WTC11 (cell line): Measurements from ENCODE around the gene ANKRD39. TPM values are rescaled to one million over a fixed set of nuclear protein-coding genes. Genes with fewer than 3 reads are reported as not detected.

Experiments used
- ATAC-seq: fragments of 200-7000 bp; cut with Tn5 transposase; 2 replicates; pipeline ENCODE4 v1.10.0; 2021; ENCODE audit warnings: mild to moderate bottlenecking, moderate library complexity
- CTCF ChIA-PET: fragments of 300-600 bp; sonication (Branson Sonifier 250); formaldehyde crosslinking; loops from one replicate; lab custom pipeline; 2021; ENCODE audit warnings: antibody characterized with exemption; lab: Charles Lee
- POLR2A ChIA-PET: fragments of 350-600 bp; sonication (Branson Sonifier 250); formaldehyde crosslinking; loops from one replicate; lab custom pipeline; 2021; ENCODE audit warnings: antibody characterized with exemption; lab: Charles Lee
- DNase-seq: peaks from one replicate; pipeline ENCODE4 v3.0.0; 2021; ENCODE audit warnings: low spot score
- H3K27ac Mint-ChIP-seq: 2 replicates; pipeline ENCODE4 v1.8.0; 2021; ENCODE audit warnings: mixed read lengths
- H3K27me3 Mint-ChIP-seq: 2 replicates; pipeline ENCODE4 v1.8.0; 2021; ENCODE audit warnings: low read depth, mild to moderate bottlenecking, moderate library complexity, mixed read lengths
- H3K36me3 Mint-ChIP-seq: 2 replicates; pipeline ENCODE4 v1.8.0; 2021; ENCODE audit warnings: mixed read lengths
- H3K4me1 Mint-ChIP-seq: 2 replicates; pipeline ENCODE4 v1.8.0; 2022; ENCODE audit warnings: mixed read lengths
- H3K4me3 Mint-ChIP-seq: 2 replicates; pipeline ENCODE4 v1.8.0; 2021; ENCODE audit warnings: mild to moderate bottlenecking, moderate library complexity, mixed read lengths
- H3K9me3 Mint-ChIP-seq: 2 replicates; pipeline ENCODE4 v1.8.0; 2021; ENCODE audit warnings: mixed read lengths
- ATF1 ChIP-seq: sonication (generic); formaldehyde crosslinking; IDR thresholded peaks from 2 replicates; pipeline ENCODE4 v1.8.1; 2023; ENCODE audit warnings: mild to moderate bottlenecking, moderate library complexity, missing genetic modification reagents
- CREM ChIP-seq: sonication (generic); formaldehyde crosslinking; IDR thresholded peaks from 2 replicates; pipeline ENCODE4 v1.8.1; 2022; ENCODE audit warnings: mild to moderate bottlenecking, missing genetic modification reagents, moderate library complexity
- CTCF ChIP-seq: fragments of 200-600 bp; IDR thresholded peaks from 2 replicates; pipeline ENCODE4 v1.8.0; 2022; ENCODE audit warnings: antibody characterized with exemption
- ETV6 ChIP-seq: sonication (generic); formaldehyde crosslinking; IDR thresholded peaks from 2 replicates; pipeline ENCODE4 v1.8.1; 2022; ENCODE audit warnings: mild to moderate bottlenecking, missing genetic modification reagents
- FOXP1 ChIP-seq: sonication (generic); formaldehyde crosslinking; IDR thresholded peaks from 2 replicates; pipeline ENCODE4 v1.8.0; 2022; ENCODE audit warnings: missing genetic modification reagents, mild to moderate bottlenecking, moderate library complexity, borderline replicate concordance
- GABPB1 ChIP-seq: sonication (generic); formaldehyde crosslinking; IDR thresholded peaks from 2 replicates; pipeline ENCODE4 v1.8.1; 2023; ENCODE audit warnings: mild to moderate bottlenecking, missing genetic modification reagents
- IRF1 ChIP-seq: sonication (generic); formaldehyde crosslinking; IDR thresholded peaks from 2 replicates; pipeline ENCODE4 v1.8.0; 2023; ENCODE audit warnings: missing genetic modification reagents
- JAZF1 ChIP-seq: fragments of 250-450 bp; sonication (Bioruptor Pico); IDR thresholded peaks from 2 replicates; pipeline ENCODE4 v1.9.0; 2021; ENCODE audit warnings: moderate library complexity, mild to moderate bottlenecking, inconsistent platforms
- MXD4 ChIP-seq: fragments of 250-450 bp; sonication (Bioruptor Pico); IDR thresholded peaks from 2 replicates; pipeline ENCODE4 v1.8.0; 2021; ENCODE audit warnings: mild to moderate bottlenecking, moderate library complexity, borderline replicate concordance
- RORB ChIP-seq: fragments of 250-450 bp; sonication (Bioruptor Pico); IDR thresholded peaks from 2 replicates; pipeline ENCODE4 v1.9.0; 2021; ENCODE audit warnings: mild to moderate bottlenecking
- SMAD3 ChIP-seq: sonication (generic); formaldehyde crosslinking; IDR thresholded peaks from 2 replicates; pipeline ENCODE4 v1.8.0; 2022; ENCODE audit warnings: missing genetic modification reagents, mild to moderate bottlenecking, borderline replicate concordance
- SMAD4 ChIP-seq: sonication (generic); formaldehyde crosslinking; IDR thresholded peaks from 2 replicates; pipeline ENCODE4 v1.8.0; 2022; ENCODE audit warnings: mild to moderate bottlenecking, missing genetic modification reagents
- SP1 ChIP-seq: sonication (generic); formaldehyde crosslinking; conservative IDR thresholded peaks from 2 replicates; pipeline ENCODE4 v1.8.1; 2022; ENCODE audit warnings: missing genetic modification reagents
- USF1 ChIP-seq: sonication (generic); formaldehyde crosslinking; IDR thresholded peaks from 2 replicates; pipeline ENCODE4 v1.8.0; 2022; ENCODE audit warnings: mild to moderate bottlenecking, missing genetic modification reagents
- ZNF121 ChIP-seq: sonication (generic); formaldehyde crosslinking; IDR thresholded peaks from 2 replicates; pipeline ENCODE4 v1.8.0; 2023; ENCODE audit warnings: missing genetic modification reagents
- ZNF512 ChIP-seq: sonication (generic); formaldehyde crosslinking; IDR thresholded peaks from 2 replicates; pipeline ENCODE4 v1.8.1; 2022; ENCODE audit warnings: missing genetic modification reagents, borderline replicate concordance
- ZNF671 ChIP-seq: fragments of 250-450 bp; sonication (Bioruptor Pico); IDR thresholded peaks from 2 replicates; pipeline ENCODE4 v1.8.0; 2021; ENCODE audit warnings: mild to moderate bottlenecking
- total RNA-seq: library from RNA; stranded (reverse); gene quantifications from 3 replicates; pipeline ENCODE4 v1.2.3, GENCODE V29; 2021

The ANKRD39 gene
- total RNA-seq, 1 experiment from 2014 or later = 17.9 TPM

GRCh38 chr2:96897491-96898134 lies 39.8 kb upstream of the ANKRD39 start:
- Mint-ChIP-seq H3K4me3 (no peak overlapping the region), H3K4me1 (peaks cover 18% of the 10 kb centered on the region), H3K36me3 (no peaks in the 10 kb centered on the region), H3K9me3 (no peaks in the 10 kb centered on the region), H3K27me3 (no peaks in the 10 kb centered on the region; the same call in 1 of the 2 replicates), H3K27ac (no peak overlapping the region; the same call in 1 of the 2 replicates)
- ATAC-seq (no peak), DNase-seq (no peak)
- TF ChIP-seq SMAD3 (CRISPR knock-in tag) (no peak), ZNF671 (no peak), ZNF121 (CRISPR knock-in tag) (no peak), CREM (CRISPR knock-in tag) (no peak), GABPB1 (CRISPR knock-in tag) (no peak), JAZF1 (CRISPR knock-in tag) (no peak), RORB (CRISPR knock-in tag) (no peak), ETV6 (CRISPR knock-in tag) (no peak), CTCF (no peak), ZNF512 (CRISPR knock-in tag) (no peak), MXD4 (no peak), USF1 (CRISPR knock-in tag) (no peak)
- POLR2A ChIA-PET = no interaction called here
- CTCF ChIA-PET = interaction anchor here (1.1 kb wide), 1 partner anchor 39 kb away, joined by 5 read pairs; the partner anchor contains the start of gene ANKRD39

- Mint-ChIP-seq H3K36me3 (no peaks in the 10 kb centered on the region), H3K9me3 (no peaks in the 10 kb centered on the region), H3K4me3 (no peak overlapping the region), H3K27me3 (no peaks in the 10 kb centered on the region; the same call in 1 of the 2 replicates), H3K4me1 (peaks cover 28% of the 10 kb centered on the region), H3K27ac (no peak overlapping the region)
- ChIA-PET POLR2A (no interaction called here), CTCF (interaction anchor here (0.6 to 2.2 kb wide), 7 partner anchors 11 to 59 kb away, joined by 3 to 13 read pairs (median 5); partner anchors contain the start of gene ANKRD39)
- DNase-seq (no peak), ATAC-seq (peak; percentile 20)
- no peak for TF ChIP-seq SP1 (CRISPR knock-in tag)
Observed at GRCh38 chr2:96895746-96896651, 38.2 kb upstream of the ANKRD39 start.

- H3K27me3 Mint-ChIP-seq = no peaks in the 10 kb centered on the region; the same call in 1 of the 2 replicates
- peak overlapping the region; percentile 74; the same call in 1 of the 2 replicates for H3K27ac Mint-ChIP-seq
- CTCF ChIA-PET = interaction anchor here (0.6 to 2.2 kb wide), 7 partner anchors 11 to 59 kb away, joined by 3 to 13 read pairs (median 5); partner anchors contain the start of gene ANKRD39
- POLR2A ChIA-PET = interaction anchor here (0.7 kb wide), 1 partner anchor 33 kb away, joined by 5 read pairs; no protein-coding TSS in a partner anchor
- no peaks in the 10 kb centered on the region for H3K36me3 Mint-ChIP-seq
- no peak overlapping the region for H3K4me3 Mint-ChIP-seq
- ATAC-seq (peak; percentile 8; the same call in 1 of the 2 replicates), DNase-seq (no peak)
- H3K9me3 Mint-ChIP-seq = no peaks in the 10 kb centered on the region
- TF ChIP-seq SMAD4 = no peak
- no peak for TF ChIP-seq ATF1
- no peak for TF ChIP-seq FOXP1 (CRISPR knock-in tag)
- TF ChIP-seq IRF1 (CRISPR knock-in tag) = no peak
- H3K4me1 Mint-ChIP-seq = peaks cover 35% of the 10 kb centered on the region
Observed at GRCh38 chr2:96895032-96895745, 37.4 kb upstream of the ANKRD39 start.
